Measurements from ENCODE around the gene FZD4.

Gene FZD4

DNA sequence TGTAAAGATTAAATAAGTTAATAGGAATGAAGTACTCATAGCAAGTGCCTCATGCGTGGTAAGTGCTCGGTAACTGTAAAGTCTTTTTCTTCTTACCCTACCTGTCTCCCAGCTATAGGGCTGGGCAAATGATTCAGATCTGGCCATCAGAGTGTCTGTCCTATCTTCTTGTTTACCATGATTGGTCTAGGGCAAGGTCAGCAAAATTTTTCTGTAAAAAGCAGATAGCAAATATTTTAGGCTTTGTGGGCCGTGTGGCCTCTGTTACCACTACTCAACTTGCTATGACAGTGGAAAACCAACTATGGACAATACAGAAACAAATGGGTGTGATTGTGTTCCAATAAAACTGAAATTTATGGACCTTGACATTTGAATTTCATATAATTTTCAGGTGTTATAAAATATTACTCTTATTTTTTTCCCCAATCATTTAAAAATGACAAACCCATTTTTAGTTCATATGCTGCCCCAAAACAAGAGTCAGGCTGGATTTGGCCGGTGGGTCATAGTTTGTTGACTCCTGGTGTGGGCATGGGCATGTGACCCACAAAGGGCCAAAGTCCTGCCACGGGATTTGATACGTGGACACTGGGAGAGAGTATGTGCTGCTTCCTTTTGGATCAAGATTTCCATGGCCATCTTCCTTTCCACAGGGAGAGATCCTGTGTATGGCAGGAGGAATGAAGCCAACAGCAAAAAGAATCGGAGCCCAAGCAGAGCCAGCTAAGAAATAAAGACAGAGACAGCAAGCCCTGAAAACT lies 26.8 kb upstream of the FZD4 start:
- DNase-seq (ENCODE audit: low read depth), result no peak
- H3K4me3 ChIP-seq (ENCODE audit: low read length), result no peak overlapping the region
- TF ChIP-seq, protein P1, sequence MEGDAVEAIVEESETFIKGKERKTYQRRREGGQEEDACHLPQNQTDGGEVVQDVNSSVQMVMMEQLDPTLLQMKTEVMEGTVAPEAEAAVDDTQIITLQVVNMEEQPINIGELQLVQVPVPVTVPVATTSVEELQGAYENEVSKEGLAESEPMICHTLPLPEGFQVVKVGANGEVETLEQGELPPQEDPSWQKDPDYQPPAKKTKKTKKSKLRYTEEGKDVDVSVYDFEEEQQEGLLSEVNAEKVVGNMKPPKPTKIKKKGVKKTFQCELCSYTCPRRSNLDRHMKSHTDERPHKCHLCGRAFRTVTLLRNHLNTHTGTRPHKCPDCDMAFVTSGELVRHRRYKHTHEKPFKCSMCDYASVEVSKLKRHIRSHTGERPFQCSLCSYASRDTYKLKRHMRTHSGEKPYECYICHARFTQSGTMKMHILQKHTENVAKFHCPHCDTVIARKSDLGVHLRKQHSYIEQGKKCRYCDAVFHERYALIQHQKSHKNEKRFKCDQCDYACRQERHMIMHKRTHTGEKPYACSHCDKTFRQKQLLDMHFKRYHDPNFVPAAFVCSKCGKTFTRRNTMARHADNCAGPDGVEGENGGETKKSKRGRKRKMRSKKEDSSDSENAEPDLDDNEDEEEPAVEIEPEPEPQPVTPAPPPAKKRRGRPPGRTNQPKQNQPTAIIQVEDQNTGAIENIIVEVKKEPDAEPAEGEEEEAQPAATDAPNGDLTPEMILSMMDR (IDR thresholded peaks at IDR 0.05; ENCODE audit: insufficient read depth, low read depth, low read length, missing control alignments), result no peak

DNA sequence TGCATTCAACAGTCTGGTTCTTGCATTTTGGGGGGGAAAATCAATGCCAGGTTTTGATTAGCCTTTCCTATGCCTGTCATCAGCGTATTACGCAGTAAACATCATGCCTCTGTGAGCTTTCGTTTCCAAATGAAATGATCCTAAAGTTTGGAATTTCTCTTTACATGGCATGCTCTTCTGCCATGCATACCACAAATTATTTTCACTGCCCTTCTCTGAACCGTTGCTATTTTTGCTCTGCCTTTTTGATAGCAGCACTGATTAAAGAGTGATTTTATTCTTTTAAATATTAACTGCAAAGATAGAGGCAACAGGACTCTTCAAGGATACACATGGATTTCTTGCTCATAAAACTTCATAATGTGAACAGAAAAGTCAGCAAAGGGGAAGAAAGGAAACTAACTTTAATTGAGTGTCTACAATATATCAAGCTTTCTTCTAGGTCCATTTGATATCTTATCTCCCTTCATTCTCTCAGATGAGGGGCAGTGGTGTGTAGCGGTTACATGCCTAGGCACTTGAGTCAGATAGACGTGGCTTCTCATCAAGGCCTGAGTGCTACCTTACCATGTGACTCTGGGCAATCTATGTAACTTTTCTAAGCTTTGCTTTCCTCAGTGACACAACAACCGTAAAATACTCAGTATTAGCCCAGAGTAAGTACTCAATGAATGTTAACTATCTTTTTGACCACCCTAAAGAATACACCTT lies 25.0 kb upstream of the FZD4 start:
- TF ChIP-seq, protein P1 (IDR thresholded peaks at IDR 0.05; ENCODE audit: insufficient read depth, low read depth, low read length, missing control alignments), result no peak
- no peak overlapping the region for H3K4me3 ChIP-seq (ENCODE audit: low read length)
- no peak for DNase-seq (ENCODE audit: low read depth)

DNA sequence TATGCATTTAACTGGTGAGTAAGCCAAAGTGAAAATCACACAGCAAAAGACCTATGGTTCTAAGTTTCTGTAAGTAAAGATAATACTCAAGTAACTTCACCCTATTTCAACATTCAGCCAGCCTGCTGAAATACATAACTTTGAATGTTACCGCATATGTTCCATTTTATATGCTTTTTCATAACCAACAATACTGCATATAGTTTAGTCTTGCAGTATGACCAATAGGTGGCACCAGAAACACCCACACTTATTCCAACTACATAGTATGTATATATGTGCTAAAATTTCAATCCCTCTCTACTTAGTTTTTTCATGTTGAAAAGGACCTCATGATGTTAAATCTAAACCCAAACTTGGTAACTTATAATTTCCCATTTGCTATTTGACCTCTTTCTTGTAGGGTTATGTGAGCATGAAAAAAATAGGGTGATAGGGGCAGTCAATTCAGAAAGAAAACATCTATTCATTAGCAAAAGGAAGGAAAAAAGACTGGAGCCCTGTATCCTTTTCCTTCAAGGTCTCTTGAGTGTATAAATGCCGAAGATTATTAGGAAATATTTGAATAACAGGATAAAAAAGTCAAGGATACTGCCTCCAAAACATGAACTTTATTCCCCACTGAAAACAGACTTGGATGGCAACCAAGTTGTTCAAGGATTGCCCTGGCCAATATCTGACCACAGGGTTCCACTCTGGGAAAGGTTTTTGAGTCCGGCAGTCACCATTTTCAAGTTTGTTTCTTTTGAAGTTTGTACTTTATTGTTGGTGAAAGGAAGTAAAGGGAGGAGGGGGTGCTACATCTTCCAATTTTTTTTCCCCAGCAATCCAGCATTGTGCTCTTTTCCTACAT lies 23.8 kb upstream of the FZD4 start:
- DNase-seq (ENCODE audit: low read depth), result peak; percentile 58
- no peak overlapping the region for H3K4me3 ChIP-seq (ENCODE audit: low read length)
- TF ChIP-seq, protein P1 (IDR thresholded peaks at IDR 0.05; ENCODE audit: insufficient read depth, low read depth, low read length, missing control alignments), result peak; percentile 68

DNA sequence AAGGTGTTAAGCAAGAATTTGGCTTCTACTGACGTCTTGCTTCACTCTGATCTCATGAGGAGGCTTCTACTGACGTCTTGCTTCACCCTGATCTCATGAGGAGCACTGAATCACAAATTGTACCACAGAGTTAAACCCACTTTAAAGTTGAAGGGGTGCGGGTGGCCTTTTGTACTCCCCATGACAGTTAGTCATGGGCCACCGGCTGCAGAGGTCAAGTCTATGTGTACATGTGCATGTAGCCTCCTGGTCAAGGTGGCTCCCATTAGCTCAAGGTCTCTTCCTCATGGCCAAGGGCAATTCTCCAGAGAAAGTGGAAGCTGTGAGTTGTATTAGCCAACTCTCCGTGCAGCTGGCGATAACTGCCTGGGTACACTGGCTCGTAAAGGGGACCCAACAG lies 23.1 kb upstream of the FZD4 start:
- no peak overlapping the region for H3K4me3 ChIP-seq (ENCODE audit: low read length)
- DNase-seq (ENCODE audit: low read depth), result no peak
- TF ChIP-seq, protein P1 (IDR thresholded peaks at IDR 0.05; ENCODE audit: insufficient read depth, low read depth, low read length, missing control alignments), result no peak

DNA sequence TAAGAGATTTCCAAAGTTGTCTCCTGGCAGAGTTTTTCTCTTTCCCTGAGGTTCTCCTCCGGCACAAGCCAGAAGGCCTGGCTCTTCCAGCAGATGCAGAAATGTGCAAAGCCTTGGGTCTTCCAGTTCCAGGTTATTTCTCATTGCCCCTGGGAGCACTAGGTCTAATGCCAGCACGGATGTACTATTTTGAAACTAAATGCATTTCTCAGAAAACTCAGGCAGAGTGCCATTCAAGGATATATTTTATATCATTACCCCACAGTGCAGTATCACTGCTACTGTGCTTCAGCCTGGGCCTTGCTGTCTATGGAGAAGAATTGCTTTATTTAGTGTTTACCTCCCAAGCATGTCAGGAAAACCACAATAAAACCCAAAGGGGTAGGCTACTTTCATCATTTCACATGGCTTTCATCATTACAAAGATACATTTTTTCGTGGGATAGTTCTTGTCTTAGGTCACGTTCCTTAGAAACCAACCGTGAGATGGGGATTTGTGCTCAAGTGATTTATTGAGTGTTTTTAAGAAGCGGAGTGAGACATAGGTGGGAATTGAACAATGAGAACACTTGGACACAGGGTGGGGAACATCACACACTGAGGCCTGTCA lies 22.4 kb upstream of the FZD4 start:
- DNase-seq (ENCODE audit: low read depth), result no peak
- TF ChIP-seq, protein P1 (IDR thresholded peaks at IDR 0.05; ENCODE audit: insufficient read depth, low read depth, low read length, missing control alignments), result no peak
- H3K4me3 ChIP-seq (ENCODE audit: low read length), result no peak overlapping the region

DNA sequence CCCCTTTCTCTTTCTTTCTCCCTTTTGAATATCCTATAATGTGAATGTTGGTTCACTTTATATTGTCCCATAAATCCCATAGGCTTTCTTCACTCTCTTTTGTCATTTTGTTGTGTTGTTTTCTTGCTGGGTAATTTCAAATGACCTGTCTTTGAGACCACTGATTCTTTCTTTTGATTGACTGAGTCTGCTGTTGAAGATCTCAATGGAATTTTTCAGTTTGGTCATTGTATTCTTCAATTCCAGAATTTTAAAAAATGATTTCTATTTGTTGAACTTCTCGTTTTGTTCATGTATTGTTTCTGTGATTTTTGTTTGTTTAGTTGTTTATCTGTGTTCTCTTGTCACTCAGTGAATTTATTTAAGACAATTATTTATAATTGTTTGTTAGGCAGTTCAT lies 17.5 kb upstream of the FZD4 start:
- TF ChIP-seq, protein P1 (IDR thresholded peaks at IDR 0.05; ENCODE audit: insufficient read depth, low read depth, low read length, missing control alignments), result no peak

More for the DNA sequence above, 17.5 kb upstream of the FZD4 start:
- DNase-seq (ENCODE audit: low read depth), result no peak
- H3K4me3 ChIP-seq (ENCODE audit: low read length), result no peak overlapping the region
